ENCODE data around the gene PYGL.
"Not testable (repeated sequence)": the region's sequence is repeated elsewhere in the genome, so short reads cannot be mapped to it uniquely, and the experiment has no call there.

The PYGL gene

DNA sequence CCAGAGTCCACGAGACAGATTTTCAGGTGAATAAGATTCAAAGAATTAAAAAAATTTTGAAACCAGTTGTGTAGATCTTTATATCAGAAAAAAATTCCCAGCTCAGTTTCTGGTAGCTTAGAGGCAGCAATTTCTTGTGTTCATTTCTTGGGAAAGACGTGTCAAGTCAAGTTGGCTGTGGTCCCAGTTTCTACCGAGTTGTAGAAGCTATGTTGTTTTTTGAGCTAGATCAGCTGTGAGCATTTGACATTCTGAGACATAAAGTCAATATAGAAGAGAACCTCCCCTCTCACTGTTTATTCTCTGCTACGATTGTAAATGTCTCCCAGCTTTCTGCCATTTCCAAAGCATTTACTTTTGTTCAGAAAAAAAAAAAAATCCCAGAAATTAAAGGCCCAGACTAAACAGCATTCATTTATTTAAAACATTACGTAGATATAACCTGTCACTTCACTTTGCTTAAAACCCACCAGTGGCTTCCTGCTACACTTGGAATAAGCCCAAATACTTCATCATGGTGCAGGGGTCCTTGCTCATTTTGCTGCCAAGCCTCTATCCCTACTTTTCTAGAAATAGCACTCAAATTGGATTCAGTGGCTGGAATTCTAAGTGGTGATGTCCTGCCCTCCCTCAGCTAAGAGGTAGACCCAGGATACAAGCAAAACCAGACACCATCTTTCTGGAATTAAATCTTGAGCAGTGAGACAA, 20.6 kb upstream of the PYGL start:
- TF ChIP-seq, protein P1, sequence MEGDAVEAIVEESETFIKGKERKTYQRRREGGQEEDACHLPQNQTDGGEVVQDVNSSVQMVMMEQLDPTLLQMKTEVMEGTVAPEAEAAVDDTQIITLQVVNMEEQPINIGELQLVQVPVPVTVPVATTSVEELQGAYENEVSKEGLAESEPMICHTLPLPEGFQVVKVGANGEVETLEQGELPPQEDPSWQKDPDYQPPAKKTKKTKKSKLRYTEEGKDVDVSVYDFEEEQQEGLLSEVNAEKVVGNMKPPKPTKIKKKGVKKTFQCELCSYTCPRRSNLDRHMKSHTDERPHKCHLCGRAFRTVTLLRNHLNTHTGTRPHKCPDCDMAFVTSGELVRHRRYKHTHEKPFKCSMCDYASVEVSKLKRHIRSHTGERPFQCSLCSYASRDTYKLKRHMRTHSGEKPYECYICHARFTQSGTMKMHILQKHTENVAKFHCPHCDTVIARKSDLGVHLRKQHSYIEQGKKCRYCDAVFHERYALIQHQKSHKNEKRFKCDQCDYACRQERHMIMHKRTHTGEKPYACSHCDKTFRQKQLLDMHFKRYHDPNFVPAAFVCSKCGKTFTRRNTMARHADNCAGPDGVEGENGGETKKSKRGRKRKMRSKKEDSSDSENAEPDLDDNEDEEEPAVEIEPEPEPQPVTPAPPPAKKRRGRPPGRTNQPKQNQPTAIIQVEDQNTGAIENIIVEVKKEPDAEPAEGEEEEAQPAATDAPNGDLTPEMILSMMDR (IDR thresholded peaks at IDR 0.05; ENCODE audit: low read depth, low read length): no peak
- DNase-seq (ENCODE audit: extremely low read depth, low read depth): peak; percentile 67

DNA sequence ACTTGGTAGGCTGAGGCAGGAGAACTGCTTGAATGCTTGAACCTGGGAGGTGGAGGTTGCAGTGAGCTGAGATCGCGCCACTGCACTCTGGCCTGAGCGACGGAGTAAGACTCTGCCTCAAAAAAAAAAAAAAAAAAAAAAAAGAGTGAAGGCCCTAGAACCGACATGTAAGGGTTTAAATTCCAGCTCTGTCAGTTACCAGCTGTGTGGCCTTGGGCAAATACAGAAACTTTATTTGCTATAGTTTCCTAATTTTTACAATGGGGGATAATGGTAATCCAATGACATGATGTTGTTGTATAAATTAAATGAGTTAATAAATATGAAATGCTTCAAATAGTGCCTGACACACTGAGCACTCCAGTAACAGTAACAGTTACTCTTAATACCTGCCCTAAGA, 19.6 kb upstream of the PYGL start:
- TF ChIP-seq, protein P1 (IDR thresholded peaks at IDR 0.05; ENCODE audit: low read depth, low read length): no peak

DNA sequence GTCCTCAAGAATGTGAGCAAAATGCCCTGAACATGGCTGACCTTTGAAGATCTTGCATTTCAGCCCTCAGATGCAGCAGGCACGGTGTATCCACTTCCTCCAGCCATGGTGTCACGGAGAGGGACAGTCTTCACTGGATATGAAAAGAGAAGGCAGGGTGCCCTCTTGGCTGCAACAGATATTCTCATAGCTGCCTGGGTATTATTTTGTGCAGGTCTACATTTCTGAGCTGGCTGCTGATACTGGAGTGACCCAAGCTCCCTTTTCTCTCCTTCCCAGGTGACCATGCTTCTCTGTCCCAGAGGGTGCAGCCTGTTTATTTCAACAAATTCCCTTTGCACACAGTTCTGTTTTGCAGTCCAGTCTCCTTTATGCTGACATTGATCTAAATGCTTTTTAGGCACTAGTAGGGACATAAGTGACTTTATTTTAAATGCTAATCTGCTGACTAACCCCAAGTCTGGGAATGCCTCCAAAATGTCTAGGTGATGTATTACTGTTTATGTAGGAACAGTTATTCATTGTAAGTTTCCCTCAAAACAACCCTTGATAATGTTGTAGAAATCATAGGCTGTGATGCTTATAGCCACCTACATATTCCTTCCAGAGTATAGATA, 17.4 kb upstream of the PYGL start:
- TF ChIP-seq, protein P1 (IDR thresholded peaks at IDR 0.05; ENCODE audit: low read depth, low read length): no peak
- DNase-seq (ENCODE audit: extremely low read depth, low read depth): no peak

More for the DNA sequence above, 19.6 kb upstream of the PYGL start:
- DNase-seq (ENCODE audit: extremely low read depth, low read depth): no peak

DNA sequence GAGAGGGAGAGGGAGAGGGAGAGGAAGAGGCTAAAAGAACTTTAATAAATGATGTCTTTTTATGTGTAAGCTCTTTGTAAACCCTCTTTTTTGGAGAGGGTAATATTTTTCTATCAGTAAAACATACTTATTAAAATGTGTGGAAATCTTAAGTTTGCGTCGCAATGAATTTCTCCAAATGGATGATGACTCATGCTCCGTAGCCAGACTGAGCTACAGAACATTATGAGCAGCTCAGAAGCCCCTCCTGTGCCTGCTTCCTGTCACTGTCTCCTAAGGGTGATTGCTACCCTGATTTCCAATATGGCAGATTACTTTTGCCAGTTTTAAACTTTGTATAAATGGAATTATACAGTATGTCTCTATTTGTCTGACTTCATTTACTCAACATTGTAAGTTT, 13.0 kb upstream of the PYGL start:
- no peak for DNase-seq (ENCODE audit: extremely low read depth, low read depth)
- TF ChIP-seq, protein P1 (IDR thresholded peaks at IDR 0.05; ENCODE audit: low read depth, low read length): no peak

DNA sequence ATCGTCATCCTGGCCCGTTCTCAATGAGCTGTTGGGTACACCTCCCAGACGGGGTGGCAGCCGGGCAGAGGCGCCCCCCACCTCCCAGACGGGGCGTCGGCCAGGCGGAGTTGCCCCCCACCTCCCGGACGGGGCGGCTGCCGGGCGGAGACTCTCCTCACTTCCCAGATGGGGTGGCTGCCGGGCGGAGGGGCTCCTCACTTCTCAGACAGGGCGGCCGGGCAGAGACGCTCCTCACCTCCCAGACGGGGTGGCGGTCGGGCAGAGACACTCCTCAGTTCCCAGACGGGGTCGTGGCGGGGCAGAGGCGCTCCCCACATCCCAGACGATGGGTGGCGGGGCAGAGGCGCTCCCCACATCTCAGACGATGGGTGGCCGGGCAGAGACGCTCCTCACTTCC, 12.1 kb upstream of the PYGL start:
- DNase-seq (ENCODE audit: extremely low read depth, low read depth): not testable (repeated sequence)

DNA sequence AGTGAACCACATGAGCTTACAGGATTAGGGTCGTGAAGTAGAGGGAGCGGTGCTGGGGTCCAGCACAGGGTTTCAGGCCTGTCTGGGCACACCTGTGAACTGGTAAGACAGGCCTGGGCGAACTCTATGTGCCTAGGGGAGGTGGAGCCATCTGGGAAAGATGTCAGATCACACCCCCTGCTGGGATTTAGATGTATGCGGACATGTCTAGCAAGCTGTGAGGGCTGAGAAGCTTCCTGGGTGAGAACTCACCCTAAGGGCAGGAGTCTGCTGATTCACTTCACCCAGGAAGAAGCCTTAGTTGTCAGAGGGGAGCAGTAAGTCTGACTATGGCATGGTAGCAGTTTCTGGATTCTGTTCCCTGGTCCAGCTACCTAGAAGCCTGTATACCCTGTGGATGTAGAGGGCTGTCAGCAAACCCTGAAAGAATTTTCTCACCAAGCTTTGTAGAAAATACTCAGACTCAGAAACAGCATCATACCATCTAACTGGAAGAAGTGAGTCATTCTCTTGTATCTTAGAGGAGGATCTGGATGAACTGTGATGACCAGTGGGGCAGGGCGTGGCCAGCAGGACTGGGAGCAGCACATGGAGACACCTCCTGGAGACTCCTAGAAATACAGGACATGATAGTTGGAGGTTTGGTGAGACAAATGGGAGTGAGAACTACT, 11.2 kb upstream of the PYGL start:
- DNase-seq (ENCODE audit: extremely low read depth, low read depth): peak; percentile 90
- TF ChIP-seq, protein P1 (IDR thresholded peaks at IDR 0.05; ENCODE audit: low read depth, low read length): peak; percentile 64

DNA sequence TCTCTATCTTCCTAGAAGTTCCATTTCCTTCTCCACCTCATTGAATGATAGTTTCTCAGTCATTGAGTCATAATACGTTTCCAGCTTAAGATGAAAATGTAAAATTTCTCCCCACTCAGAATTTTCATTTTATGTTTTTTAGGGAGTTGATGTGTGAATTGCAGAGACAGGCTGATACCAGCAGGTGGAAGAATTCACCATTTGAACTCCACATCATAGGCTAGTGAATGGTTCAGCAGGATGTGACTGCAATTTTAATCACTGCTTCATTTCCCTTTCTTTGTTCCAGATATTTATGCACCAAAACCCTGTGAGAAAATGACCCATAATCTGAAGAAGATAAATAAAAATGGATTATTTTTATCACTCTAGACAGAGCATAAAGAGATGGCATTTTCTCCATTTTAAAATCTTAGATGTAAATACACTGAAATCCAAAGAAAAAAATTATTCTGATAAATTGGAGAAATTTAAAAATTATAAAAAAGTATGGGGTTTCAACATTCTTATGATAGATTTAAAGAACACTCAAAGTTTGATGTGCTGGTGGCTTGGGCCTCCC, 10.6 kb upstream of the PYGL start:
- DNase-seq (ENCODE audit: extremely low read depth, low read depth): no peak
- TF ChIP-seq, protein P1 (IDR thresholded peaks at IDR 0.05; ENCODE audit: low read depth, low read length): peak; percentile 77
